Ishikawa (cell line): Measurements from ENCODE around the gene MAGI2.

Experiments
- FOXM1 ChIP-seq: IDR thresholded peaks from 2 replicates; pipeline ENCODE4 v1.6.1; 2012; ENCODE audit warnings: low read depth, borderline replicate concordance
- TCF12 ChIP-seq: IDR thresholded peaks from 2 replicates; pipeline ENCODE4 v1.6.1; 2012; ENCODE audit warnings: low read depth
- YY1 ChIP-seq: IDR thresholded peaks from 2 replicates; pipeline ENCODE4 v1.6.1; 2012; ENCODE audit warnings: low read depth
- TF ChIP-seq, protein P1 (sequence below): IDR thresholded peaks from 2 replicates; pipeline ENCODE4 v1.6.1; 2012
- TF ChIP-seq, protein P2 (sequence below): IDR thresholded peaks from 2 replicates; pipeline ENCODE4 v1.6.1; 2012; ENCODE audit warnings: low read depth, mild to moderate bottlenecking

DNA sequence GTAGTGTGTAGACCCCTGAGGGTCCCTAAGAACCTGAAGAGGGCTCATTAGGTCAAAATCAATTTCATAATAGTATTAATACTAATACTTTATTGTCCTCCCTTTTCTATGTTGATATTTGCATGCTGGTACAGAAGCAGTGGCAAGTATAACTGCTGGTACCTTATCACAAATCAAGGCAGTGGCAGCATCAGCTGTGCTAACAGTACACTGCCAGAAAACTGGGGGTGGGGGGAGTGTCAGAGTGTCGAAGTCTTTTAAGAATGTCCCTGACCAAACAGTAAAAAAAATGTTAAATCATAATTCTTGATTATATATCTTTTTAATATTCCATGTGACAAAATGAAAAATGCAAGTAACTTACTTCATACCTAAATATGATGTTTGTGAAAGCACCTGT lies 716.9 kb downstream of the MAGI2 start:
- TF ChIP-seq TCF12 (no peak), FOXM1 (no peak), YY1 (no peak)
- TF ChIP-seq, protein P1, sequence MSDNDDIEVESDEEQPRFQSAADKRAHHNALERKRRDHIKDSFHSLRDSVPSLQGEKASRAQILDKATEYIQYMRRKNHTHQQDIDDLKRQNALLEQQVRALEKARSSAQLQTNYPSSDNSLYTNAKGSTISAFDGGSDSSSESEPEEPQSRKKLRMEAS, result no peak
- TF ChIP-seq, protein P2, sequence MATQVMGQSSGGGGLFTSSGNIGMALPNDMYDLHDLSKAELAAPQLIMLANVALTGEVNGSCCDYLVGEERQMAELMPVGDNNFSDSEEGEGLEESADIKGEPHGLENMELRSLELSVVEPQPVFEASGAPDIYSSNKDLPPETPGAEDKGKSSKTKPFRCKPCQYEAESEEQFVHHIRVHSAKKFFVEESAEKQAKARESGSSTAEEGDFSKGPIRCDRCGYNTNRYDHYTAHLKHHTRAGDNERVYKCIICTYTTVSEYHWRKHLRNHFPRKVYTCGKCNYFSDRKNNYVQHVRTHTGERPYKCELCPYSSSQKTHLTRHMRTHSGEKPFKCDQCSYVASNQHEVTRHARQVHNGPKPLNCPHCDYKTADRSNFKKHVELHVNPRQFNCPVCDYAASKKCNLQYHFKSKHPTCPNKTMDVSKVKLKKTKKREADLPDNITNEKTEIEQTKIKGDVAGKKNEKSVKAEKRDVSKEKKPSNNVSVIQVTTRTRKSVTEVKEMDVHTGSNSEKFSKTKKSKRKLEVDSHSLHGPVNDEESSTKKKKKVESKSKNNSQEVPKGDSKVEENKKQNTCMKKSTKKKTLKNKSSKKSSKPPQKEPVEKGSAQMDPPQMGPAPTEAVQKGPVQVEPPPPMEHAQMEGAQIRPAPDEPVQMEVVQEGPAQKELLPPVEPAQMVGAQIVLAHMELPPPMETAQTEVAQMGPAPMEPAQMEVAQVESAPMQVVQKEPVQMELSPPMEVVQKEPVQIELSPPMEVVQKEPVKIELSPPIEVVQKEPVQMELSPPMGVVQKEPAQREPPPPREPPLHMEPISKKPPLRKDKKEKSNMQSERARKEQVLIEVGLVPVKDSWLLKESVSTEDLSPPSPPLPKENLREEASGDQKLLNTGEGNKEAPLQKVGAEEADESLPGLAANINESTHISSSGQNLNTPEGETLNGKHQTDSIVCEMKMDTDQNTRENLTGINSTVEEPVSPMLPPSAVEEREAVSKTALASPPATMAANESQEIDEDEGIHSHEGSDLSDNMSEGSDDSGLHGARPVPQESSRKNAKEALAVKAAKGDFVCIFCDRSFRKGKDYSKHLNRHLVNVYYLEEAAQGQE, result no peak
